Mononuclear cell (primary cell): ENCODE results near the gene CST9L. TPM values are rescaled to one million over a fixed set of nuclear protein-coding genes. Genes with fewer than 3 reads are reported as not detected.

ENCODE experiments used
- H3K27me3 ChIP-seq: 2 replicates; pipeline ENCODE4 v1.6.0; 2011; ENCODE audit warnings: low read length, control low read depth; ENCODE audit not compliant: insufficient read depth
- H3K4me1 ChIP-seq: 2 replicates; pipeline ENCODE4 v1.5.1; 2011; ENCODE audit warnings: mild to moderate bottlenecking, low read length, control low read depth; ENCODE audit not compliant: insufficient read depth
- H3K4me3 ChIP-seq: 2 replicates; pipeline ENCODE4 v1.5.1; 2011; ENCODE audit warnings: mild to moderate bottlenecking, low read length, moderate library complexity
- H3K9me3 ChIP-seq: 2 replicates; pipeline ENCODE4 v1.5.1; 2011; ENCODE audit warnings: low read depth, mild to moderate bottlenecking, control low read depth, low read length
- total RNA-seq: library from RNA; depleted of rRNA; stranded (reverse); fragments of >200 nt; gene quantifications from one replicate; pipeline ENCODE4 v1.2.3, GENCODE V29; 2012

Gene CST9L
- not detected for total RNA-seq

GRCh38 chr20:23568320-23568970, at the start of gene CST9L:
CST9L (minus strand) TSS chr20:23568484; CDS start chr20:23568450, 34 bp downstream.
- Histone ChIP-seq H3K4me3 (no peak within 1 kb of the TSS), H3K4me1 (no peaks in the 10 kb centered on the region), H3K9me3 (no peaks in the 10 kb centered on the region), H3K27me3 (no peaks in the 10 kb centered on the region)

- Histone ChIP-seq H3K27me3 (no peaks in the 10 kb centered on the region), H3K4me3 (no peak overlapping the region), H3K9me3 (no peaks in the 10 kb centered on the region), H3K4me1 (no peaks in the 10 kb centered on the region)
Observed at GRCh38 chr20:23614163-23614562, 45.9 kb upstream of the CST9L start.

GRCh38 chr20:23613676-23614075, 45.4 kb upstream of the CST9L start:
- Histone ChIP-seq H3K4me1 (no peaks in the 10 kb centered on the region), H3K27me3 (no peaks in the 10 kb centered on the region), H3K4me3 (no peak overlapping the region), H3K9me3 (no peaks in the 10 kb centered on the region)

- Histone ChIP-seq H3K4me3 (no peak overlapping the region), H3K4me1 (no peaks in the 10 kb centered on the region), H3K27me3 (no peaks in the 10 kb centered on the region), H3K9me3 (no peaks in the 10 kb centered on the region)
Observed at GRCh38 chr20:23612396-23612795, 44.1 kb upstream of the CST9L start.

GRCh38 chr20:23609486-23610109, 41.3 kb upstream of the CST9L start:
- no peak overlapping the region for H3K4me3 ChIP-seq
- H3K9me3 ChIP-seq, result no peaks in the 10 kb centered on the region
- peaks cover 6% of the 10 kb centered on the region for H3K4me1 ChIP-seq
- no peaks in the 10 kb centered on the region for H3K27me3 ChIP-seq

- peaks cover 8% of the 10 kb centered on the region for H3K4me1 ChIP-seq
- H3K4me3 ChIP-seq, result no peak overlapping the region
- no peaks in the 10 kb centered on the region for H3K9me3 ChIP-seq
- H3K27me3 ChIP-seq, result no peaks in the 10 kb centered on the region
Observed at GRCh38 chr20:23608251-23608846, 40.1 kb upstream of the CST9L start.

GRCh38 chr20:23607497-23608245, 39.4 kb upstream of the CST9L start:
- Histone ChIP-seq H3K4me1 (peaks cover 15% of the 10 kb centered on the region), H3K27me3 (no peaks in the 10 kb centered on the region), H3K4me3 (no peak overlapping the region), H3K9me3 (no peaks in the 10 kb centered on the region)

- peaks cover 25% of the 10 kb centered on the region for H3K4me1 ChIP-seq
- H3K4me3 ChIP-seq, result no peak overlapping the region
- H3K9me3 ChIP-seq, result no peaks in the 10 kb centered on the region
- no peaks in the 10 kb centered on the region for H3K27me3 ChIP-seq
Observed at GRCh38 chr20:23606652-23607049, 38.4 kb upstream of the CST9L start.

- no peaks in the 10 kb centered on the region for H3K9me3 ChIP-seq
- H3K4me3 ChIP-seq, result no peak within 1 kb of the TSS
- peaks cover 26% of the 10 kb centered on the region for H3K4me1 ChIP-seq
- H3K27me3 ChIP-seq, result no peaks in the 10 kb centered on the region
Observed at GRCh38 chr20:23605867-23606651, 37.8 kb upstream of the CST9L start, which contains the start of gene CST9. CST9 (minus strand) TSS chr20:23605917; CDS start chr20:23605864, 53 bp downstream.

- Histone ChIP-seq H3K27me3 (no peaks in the 10 kb centered on the region), H3K4me3 (no peak overlapping the region), H3K4me1 (peaks cover 26% of the 10 kb centered on the region), H3K9me3 (no peaks in the 10 kb centered on the region)
Observed at GRCh38 chr20:23604306-23604705, 36.0 kb upstream of the CST9L start.

GRCh38 chr20:23603321-23603720, 35.0 kb upstream of the CST9L start:
- H3K4me1 ChIP-seq, result peaks cover 26% of the 10 kb centered on the region
- H3K4me3 ChIP-seq, result no peak overlapping the region
- H3K27me3 ChIP-seq, result no peaks in the 10 kb centered on the region
- H3K9me3 ChIP-seq, result no peaks in the 10 kb centered on the region

- H3K4me3 ChIP-seq, result no peak overlapping the region
Observed at GRCh38 chr20:23602699-23603098, 34.4 kb upstream of the CST9L start.

GRCh38 chr20:23602241-23602640, 34.0 kb upstream of the CST9L start:
- Histone ChIP-seq H3K4me1 (peaks cover 26% of the 10 kb centered on the region), H3K9me3 (no peaks in the 10 kb centered on the region), H3K27me3 (no peaks in the 10 kb centered on the region), H3K4me3 (no peak overlapping the region)

More at GRCh38 chr20:23602699-23603098, 34.4 kb upstream of the CST9L start:
- no peaks in the 10 kb centered on the region for H3K9me3 ChIP-seq
- H3K4me1 ChIP-seq, result peaks cover 26% of the 10 kb centered on the region
- no peaks in the 10 kb centered on the region for H3K27me3 ChIP-seq

- Histone ChIP-seq H3K4me3 (no peak overlapping the region), H3K9me3 (no peaks in the 10 kb centered on the region), H3K27me3 (no peaks in the 10 kb centered on the region), H3K4me1 (peaks cover 22% of the 10 kb centered on the region)
Observed at GRCh38 chr20:23601715-23602114, 33.4 kb upstream of the CST9L start.
